Stimulated activated CD8-positive, alpha-beta memory T cell treated with anti-CD3 and anti-CD28 coated beads, Interleukin-7, amount 100 ng/mL, for 24 hours (primary cell): Measurements from ENCODE around the gene SLC13A4.
"Not testable (repeated sequence)": the region's sequence is repeated elsewhere in the genome, so short reads cannot be mapped to it uniquely, and the experiment has no call there.

Experiments used
- DNase-seq: peaks from one replicate; pipeline ENCODE4 v3.0.0-alpha.2; 2020; ENCODE audit warnings: low read depth

SLC13A4 gene

GRCh38 chr7:135692055-135692454 lies 35.9 kb downstream of the SLC13A4 start:
- no peak for DNase-seq

- no peak for DNase-seq
These were observed 37.4 kb downstream of the SLC13A4 start for GRCh38 chr7:135690566-135690965.

GRCh38 chr7:135687466-135687865 lies 40.5 kb downstream of the SLC13A4 start:
- DNase-seq: no peak

GRCh38 chr7:135685306-135686084 lies 42.5 kb downstream of the SLC13A4 start:
- no peak for DNase-seq

GRCh38 chr7:135684699-135685098 lies 43.3 kb downstream of the SLC13A4 start:
- DNase-seq: no peak

- DNase-seq: no peak
These were observed 43.9 kb downstream of the SLC13A4 start for GRCh38 chr7:135684136-135684535.

- DNase-seq: no peak
These were observed 44.4 kb downstream of the SLC13A4 start for GRCh38 chr7:135683609-135684008.

- no peak for DNase-seq
These were observed 45.8 kb downstream of the SLC13A4 start for GRCh38 chr7:135682191-135682590.

GRCh38 chr7:135681762-135682161 lies 46.2 kb downstream of the SLC13A4 start:
- no peak for DNase-seq

- no peak for DNase-seq
These were observed 49.1 kb downstream of the SLC13A4 start for GRCh38 chr7:135678612-135679575.

GRCh38 chr7:135673360-135673706 lies 54.7 kb downstream of the SLC13A4 start:
- DNase-seq: no peak

- DNase-seq: no peak
These were observed 55.2 kb downstream of the SLC13A4 start for GRCh38 chr7:135672560-135673359.

- no peak for DNase-seq
These were observed 57.8 kb downstream of the SLC13A4 start for GRCh38 chr7:135670179-135670578.

GRCh38 chr7:135669774-135670173 lies 58.2 kb downstream of the SLC13A4 start:
- DNase-seq: no peak

GRCh38 chr7:135668852-135669395 lies 59.1 kb downstream of the SLC13A4 start:
- DNase-seq: not testable (repeated sequence)

- not testable (repeated sequence) for DNase-seq
These were observed 60.4 kb downstream of the SLC13A4 start for GRCh38 chr7:135667626-135668025.

GRCh38 chr7:135666846-135667245 lies 61.1 kb downstream of the SLC13A4 start:
- DNase-seq: no peak

- DNase-seq: no peak
These were observed 61.8 kb downstream of the SLC13A4 start for GRCh38 chr7:135666156-135666555.

GRCh38 chr7:135665042-135665441 lies 62.9 kb downstream of the SLC13A4 start:
- DNase-seq: no peak

GRCh38 chr7:135664046-135664589 lies 63.9 kb downstream of the SLC13A4 start:
- DNase-seq: no peak

- DNase-seq: peak; percentile 94
These were observed 65.4 kb downstream of the SLC13A4 start, which contains the start of gene STMP1 for GRCh38 chr7:135662373-135663114. TSS of gene STMP1 (plus strand) at chr7:135662514.
